DOHH2 (cell line): ENCODE measurements around the gene TBXA2R.
A peak's percentile ranks its signal among the peaks of the same experiment; 100 is the strongest.

Source experiments
- H3F3A ChIP-seq: fragments of 200-600 bp; sonication (generic), shearing (Covaris generic); 2 replicates; pipeline ENCODE4 v1.6.0; 2016; ENCODE audit warnings: antibody characterized with exemption, mild to moderate bottlenecking; ENCODE audit not compliant: control insufficient read depth, insufficient read depth
- H3K27ac ChIP-seq: fragments of 200-600 bp; sonication (generic); 2 replicates; pipeline ENCODE4 v1.5.1; 2014; ENCODE audit warnings: low read depth, mild to moderate bottlenecking, low read length, moderate library complexity
- H3K27me3 ChIP-seq: fragments of 200-600 bp; sonication (generic); 2 replicates; pipeline ENCODE4 v1.6.1; 2014; ENCODE audit warnings: mild to moderate bottlenecking, low read length, mixed read lengths; ENCODE audit not compliant: control insufficient read depth
- H3K36me3 ChIP-seq: fragments of 200-600 bp; sonication (generic); 2 replicates; pipeline ENCODE4 v1.6.1; 2014; ENCODE audit warnings: mild to moderate bottlenecking, low read length, moderate library complexity, mixed read lengths; ENCODE audit not compliant: control insufficient read depth
- H3K4me1 ChIP-seq: fragments of 200-600 bp; sonication (generic); 2 replicates; pipeline ENCODE4 v1.6.1; 2014; ENCODE audit warnings: mild to moderate bottlenecking, low read length, mixed read lengths; ENCODE audit not compliant: control insufficient read depth
- H3K4me2 ChIP-seq: fragments of 200-600 bp; sonication (generic); 2 replicates; pipeline ENCODE4 v1.6.0; 2014; ENCODE audit warnings: mild to moderate bottlenecking, low read length, moderate library complexity
- H3K4me3 ChIP-seq: fragments of 200-600 bp; sonication (generic); 2 replicates; pipeline ENCODE4 v1.5.1; 2014; ENCODE audit warnings: mild to moderate bottlenecking, low read length, mixed read lengths
- H3K79me2 ChIP-seq: fragments of 200-600 bp; sonication (generic); 2 replicates; pipeline ENCODE4 v1.6.1; 2014; ENCODE audit warnings: mild to moderate bottlenecking, low read length, mixed read lengths; ENCODE audit not compliant: control insufficient read depth
- H3K9me2 ChIP-seq: fragments of 200-600 bp; sonication (generic); replicated peaks from 2 replicates; pipeline ENCODE4 v1.6.1; 2014; ENCODE audit warnings: mild to moderate bottlenecking, low read length, mixed read lengths; ENCODE audit not compliant: control insufficient read depth
- H3K9me3 ChIP-seq: fragments of 200-600 bp; sonication (generic); 2 replicates; pipeline ENCODE4 v1.6.1; 2014; ENCODE audit warnings: antibody characterized with exemption, low read length, mixed read lengths; ENCODE audit not compliant: control insufficient read depth, insufficient read depth
- H4K20me1 ChIP-seq: fragments of 200-600 bp; sonication (generic); 2 replicates; pipeline ENCODE4 v1.6.0; 2014; ENCODE audit warnings: low read depth, mild to moderate bottlenecking, antibody characterized with exemption, low read length, moderate library complexity; ENCODE audit not compliant: control insufficient read depth, insufficient read depth
- EZH2phosphoT487 ChIP-seq: fragments of 200-600 bp; sonication (generic); IDR thresholded peaks from 2 replicates; pipeline ENCODE4 v1.6.1; 2017; ENCODE audit warnings: borderline replicate concordance, mild to moderate bottlenecking, antibody characterized with exemption, low read length, moderate library complexity, mixed read lengths
- TF ChIP-seq, protein P1 (sequence below): fragments of 200-600 bp; sonication (generic); IDR thresholded peaks from one replicate; pipeline ENCODE4 v1.5.1; 2014; ENCODE audit warnings: antibody characterized with exemption, mild to moderate bottlenecking, low read depth, low read length; ENCODE audit not compliant: poor library complexity, severe bottlenecking

TBXA2R gene

DNA sequence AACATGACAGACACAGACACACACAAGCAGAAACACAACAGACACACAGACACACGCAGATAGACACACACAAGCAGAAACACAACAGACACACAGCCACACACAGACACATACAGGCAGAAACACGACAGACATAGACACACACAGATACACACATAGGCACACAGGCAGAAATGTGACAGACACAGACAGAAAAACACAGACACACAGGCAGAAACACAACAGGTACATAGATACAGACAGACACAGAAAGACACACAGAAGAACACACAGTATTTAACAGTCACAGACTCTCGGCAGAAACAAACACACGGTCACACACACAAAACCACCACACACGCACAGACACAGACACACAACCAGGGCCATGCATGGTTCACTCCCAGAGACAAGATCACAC is 905 bp downstream of the TBXA2R start:
- Histone ChIP-seq H3K4me2 (peak overlapping the region; percentile 45; the same call in 1 of the 2 replicates), H3K4me1 (peaks cover 43% of the 10 kb centered on the region), H3K9me2 (no peaks in the 10 kb centered on the region), H3K27me3 (peaks cover 24% of the 10 kb centered on the region), H3F3A (no peaks in the 10 kb centered on the region), H3K9me3 (no peaks in the 10 kb centered on the region), H3K4me3 (no peak overlapping the region), H3K27ac (no peak overlapping the region), H3K79me2 (no peaks in the 10 kb centered on the region), H3K36me3 (peaks cover 7% of the 10 kb centered on the region; the same call in 1 of the 2 replicates), H4K20me1 (no peaks in the 10 kb centered on the region)
- no peak for TF ChIP-seq EZH2phosphoT487
- TF ChIP-seq, protein P1, sequence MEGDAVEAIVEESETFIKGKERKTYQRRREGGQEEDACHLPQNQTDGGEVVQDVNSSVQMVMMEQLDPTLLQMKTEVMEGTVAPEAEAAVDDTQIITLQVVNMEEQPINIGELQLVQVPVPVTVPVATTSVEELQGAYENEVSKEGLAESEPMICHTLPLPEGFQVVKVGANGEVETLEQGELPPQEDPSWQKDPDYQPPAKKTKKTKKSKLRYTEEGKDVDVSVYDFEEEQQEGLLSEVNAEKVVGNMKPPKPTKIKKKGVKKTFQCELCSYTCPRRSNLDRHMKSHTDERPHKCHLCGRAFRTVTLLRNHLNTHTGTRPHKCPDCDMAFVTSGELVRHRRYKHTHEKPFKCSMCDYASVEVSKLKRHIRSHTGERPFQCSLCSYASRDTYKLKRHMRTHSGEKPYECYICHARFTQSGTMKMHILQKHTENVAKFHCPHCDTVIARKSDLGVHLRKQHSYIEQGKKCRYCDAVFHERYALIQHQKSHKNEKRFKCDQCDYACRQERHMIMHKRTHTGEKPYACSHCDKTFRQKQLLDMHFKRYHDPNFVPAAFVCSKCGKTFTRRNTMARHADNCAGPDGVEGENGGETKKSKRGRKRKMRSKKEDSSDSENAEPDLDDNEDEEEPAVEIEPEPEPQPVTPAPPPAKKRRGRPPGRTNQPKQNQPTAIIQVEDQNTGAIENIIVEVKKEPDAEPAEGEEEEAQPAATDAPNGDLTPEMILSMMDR: no peak

DNA sequence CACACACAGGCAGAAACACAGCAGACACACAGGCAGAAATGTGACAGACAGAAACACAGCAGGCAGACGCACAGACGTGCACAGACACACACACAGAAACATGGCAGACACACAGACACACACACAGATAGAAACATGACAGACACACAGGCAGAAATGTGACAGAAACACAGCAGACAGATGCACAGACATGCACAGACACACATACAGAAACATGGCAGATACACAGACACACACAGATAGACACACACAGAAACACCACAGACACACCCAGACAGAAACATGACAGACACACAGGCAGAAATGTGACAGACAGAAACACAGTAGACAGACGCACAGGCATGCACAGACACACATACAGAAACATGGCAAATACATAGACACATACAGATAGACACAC is 1.3 kb downstream of the TBXA2R start:
- Histone ChIP-seq H3K27ac (no peak overlapping the region), H3K4me3 (0 out of 2 replicates have a peak overlapping the region, but pooled peaks have one; percentile 3), H3K36me3 (peaks cover 5% of the 10 kb centered on the region; the same call in 1 of the 2 replicates), H3K9me2 (no peaks in the 10 kb centered on the region), H3K9me3 (no peaks in the 10 kb centered on the region), H3F3A (no peaks in the 10 kb centered on the region), H3K4me2 (peak overlapping the region; percentile 39), H4K20me1 (no peaks in the 10 kb centered on the region), H3K79me2 (no peaks in the 10 kb centered on the region), H3K4me1 (peaks cover 43% of the 10 kb centered on the region), H3K27me3 (peaks cover 24% of the 10 kb centered on the region)
- no peak for TF ChIP-seq EZH2phosphoT487
- TF ChIP-seq, protein P1: no peak

DNA sequence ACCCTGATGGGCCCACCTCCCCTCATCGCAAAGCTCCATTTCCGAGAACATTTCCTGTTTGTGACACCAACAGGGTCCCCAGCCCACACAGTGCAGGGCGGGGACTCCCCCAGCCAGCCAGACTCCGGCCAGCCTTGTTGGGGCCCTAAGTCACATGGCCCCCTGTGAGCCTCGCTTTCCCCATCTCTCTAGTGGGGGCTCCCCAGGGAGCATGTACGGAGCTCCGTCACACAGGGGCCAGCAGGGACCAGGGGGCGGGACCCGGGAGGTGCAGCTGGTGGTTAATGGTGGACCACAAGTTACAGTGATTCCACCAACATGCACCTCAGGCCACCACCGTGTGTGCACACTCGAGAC is 1.7 kb downstream of the TBXA2R start:
- Histone ChIP-seq H4K20me1 (no peaks in the 10 kb centered on the region), H3K4me2 (peak overlapping the region; percentile 39)
- TF ChIP-seq EZH2phosphoT487: no peak

DNA sequence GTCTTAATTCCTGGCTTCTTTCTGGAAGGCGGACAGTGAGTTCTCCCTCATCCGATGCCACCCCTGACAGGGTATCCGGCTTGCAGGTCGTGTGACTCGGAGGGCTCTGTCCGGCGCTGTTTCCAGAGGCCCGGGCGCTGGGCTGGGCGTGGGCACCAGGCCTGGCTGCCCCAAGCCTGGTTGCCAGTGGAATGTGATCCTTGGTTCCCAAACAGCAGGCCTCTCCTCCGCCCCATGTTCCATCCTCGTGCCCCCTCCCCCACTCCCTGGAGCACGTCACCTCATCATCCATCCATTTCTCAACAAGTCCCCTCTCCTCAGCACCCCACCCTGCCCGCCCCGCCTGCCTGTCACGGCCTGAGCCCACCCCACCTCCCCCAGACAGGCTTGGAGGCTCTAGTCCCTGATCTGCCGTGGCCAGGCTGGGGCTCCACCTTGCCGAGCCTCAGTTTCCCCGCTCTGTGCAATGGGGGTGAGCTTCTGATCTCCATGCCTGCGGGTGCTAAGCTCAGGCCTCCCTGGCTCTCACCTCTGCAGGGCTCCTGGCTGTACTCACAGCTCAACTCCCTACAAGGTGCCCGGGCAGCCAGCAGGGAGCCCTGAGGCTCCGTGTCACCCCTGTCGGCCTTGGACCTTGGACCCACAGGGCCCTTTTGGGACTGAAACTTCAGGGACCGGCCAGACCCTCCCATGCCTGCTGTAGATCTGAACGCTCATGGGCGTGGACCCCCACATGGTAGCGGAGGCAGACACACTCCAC is 2.3 kb downstream of the TBXA2R start:
- Histone ChIP-seq H3K36me3 (no peaks in the 10 kb centered on the region; the same call in 1 of the 2 replicates), H3K4me2 (peak overlapping the region; percentile 39)

More for the DNA sequence above, 1.7 kb downstream of the TBXA2R start:
- Histone ChIP-seq H3K4me1 (peaks cover 43% of the 10 kb centered on the region), H3K9me2 (no peaks in the 10 kb centered on the region), H3K36me3 (peaks cover 3% of the 10 kb centered on the region; the same call in 1 of the 2 replicates), H3K27me3 (peaks cover 24% of the 10 kb centered on the region), H3K27ac (no peak overlapping the region), H3K9me3 (no peaks in the 10 kb centered on the region), H3K4me3 (peak overlapping the region; percentile 3; the same call in 1 of the 2 replicates), H3F3A (no peaks in the 10 kb centered on the region), H3K79me2 (no peaks in the 10 kb centered on the region)

More for the DNA sequence above, 2.3 kb downstream of the TBXA2R start:
- H3K4me1 ChIP-seq: peaks cover 45% of the 10 kb centered on the region
- TF ChIP-seq, protein P1: no peak
- no peak for TF ChIP-seq EZH2phosphoT487
- no peaks in the 10 kb centered on the region for H4K20me1 ChIP-seq
- H3K9me3 ChIP-seq: no peaks in the 10 kb centered on the region
- no peaks in the 10 kb centered on the region for H3F3A ChIP-seq
- no peak overlapping the region for H3K27ac ChIP-seq
- no peaks in the 10 kb centered on the region for H3K9me2 ChIP-seq
- peak overlapping the region; percentile 3; the same call in 1 of the 2 replicates for H3K4me3 ChIP-seq
- H3K79me2 ChIP-seq: no peaks in the 10 kb centered on the region
- H3K27me3 ChIP-seq: peaks cover 24% of the 10 kb centered on the region
